HG02642 (cell line): ENCODE measurements around the gene JHY.

Experiments
- ATAC-seq: cut with Tn5 transposase; IDR thresholded peaks from one replicate; pipeline ENCODE4 v1.9.1; 2021; ENCODE audit warnings: mild to moderate bottlenecking; ENCODE audit not compliant: unreplicated experiment, poor library complexity

Gene JHY

DNA sequence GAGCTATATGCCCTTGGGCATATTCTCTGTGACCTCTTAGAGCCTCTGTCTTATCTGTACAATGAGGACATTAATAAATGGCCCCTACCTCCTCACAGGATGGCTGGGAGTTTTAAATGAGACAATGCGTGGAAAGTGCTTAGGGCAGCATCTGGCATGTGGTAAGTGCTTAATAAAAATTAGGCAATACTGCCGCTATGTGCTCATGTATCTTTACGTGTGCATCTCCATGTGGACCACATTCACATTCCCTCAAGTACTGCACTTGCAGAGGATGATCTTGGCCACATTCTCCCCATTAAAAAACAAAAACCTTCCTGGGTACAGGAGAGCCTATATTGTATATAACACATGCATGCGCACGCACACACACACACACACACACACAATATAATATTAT is 118.2 kb downstream of the JHY start:
- ATAC-seq, result no peak

DNA sequence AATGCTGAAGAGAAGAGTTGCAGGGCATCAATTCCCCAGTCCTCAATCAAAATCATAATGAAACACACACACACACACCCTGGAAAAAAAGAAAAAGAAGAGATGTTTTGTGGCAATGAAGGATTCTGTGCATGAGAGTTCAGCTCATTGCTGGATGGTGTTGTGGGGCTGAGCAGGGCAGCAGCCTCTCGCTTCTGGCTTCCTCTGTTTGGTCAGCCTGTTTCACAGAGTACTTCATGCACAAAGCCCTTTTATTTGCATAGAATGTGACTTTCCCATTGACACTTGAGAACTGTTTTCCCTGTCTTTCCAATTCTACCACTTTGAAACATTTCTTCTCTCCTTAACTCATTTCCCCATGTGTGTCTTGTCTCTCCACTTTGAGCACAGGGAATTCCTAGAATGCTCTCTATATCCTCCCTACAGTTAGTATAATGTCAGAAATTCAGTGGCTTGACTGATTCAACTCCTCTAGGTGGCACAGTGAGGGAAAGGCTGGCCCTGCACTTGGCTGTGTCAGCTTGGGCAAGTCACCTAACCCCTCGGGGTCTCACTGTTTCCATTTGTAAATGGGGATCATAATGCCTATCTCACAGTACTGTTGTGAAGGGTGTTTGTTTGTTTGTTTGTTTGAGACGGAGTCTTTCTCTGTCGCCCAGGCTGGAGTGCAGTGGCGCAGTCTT is 124.4 kb downstream of the JHY start:
- no peak for ATAC-seq
